Activated CD4-positive, alpha-beta T cell treated with anti-CD3 and anti-CD28 coated beads, Interleukin-2, amount 50 U/mL, for 24 hours (primary cell): ENCODE data around the gene ANKRD17.

Experiments used
- DNase-seq, 2 donors: peaks; one replicate each; pipeline ENCODE4 v3.0.0-alpha.2; 2020; ENCODE audit warnings: low read depth in 1 of 2, low spot score in 1 of 2

The ANKRD17 gene

DNA sequence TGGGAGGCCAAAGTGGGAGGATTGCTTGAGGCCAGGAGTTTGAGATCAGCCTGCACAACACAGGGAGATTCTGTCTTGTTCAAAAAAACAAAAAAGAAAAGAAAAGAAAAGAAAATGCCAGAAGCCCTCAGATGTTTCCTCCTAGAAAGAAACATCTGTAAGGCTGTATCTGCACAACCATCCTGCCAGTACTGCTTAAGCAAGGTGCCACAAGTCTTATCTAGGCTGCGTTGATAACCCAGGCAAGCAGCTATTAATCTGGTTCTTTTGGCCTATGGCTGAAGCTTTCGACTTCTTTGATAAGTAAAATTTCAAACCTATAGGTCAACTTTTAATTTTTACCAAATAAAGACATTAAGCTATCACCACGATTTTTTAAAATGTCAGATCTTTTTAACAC is 192.2 kb downstream of the ANKRD17 start:
- no peak for DNase-seq

DNA sequence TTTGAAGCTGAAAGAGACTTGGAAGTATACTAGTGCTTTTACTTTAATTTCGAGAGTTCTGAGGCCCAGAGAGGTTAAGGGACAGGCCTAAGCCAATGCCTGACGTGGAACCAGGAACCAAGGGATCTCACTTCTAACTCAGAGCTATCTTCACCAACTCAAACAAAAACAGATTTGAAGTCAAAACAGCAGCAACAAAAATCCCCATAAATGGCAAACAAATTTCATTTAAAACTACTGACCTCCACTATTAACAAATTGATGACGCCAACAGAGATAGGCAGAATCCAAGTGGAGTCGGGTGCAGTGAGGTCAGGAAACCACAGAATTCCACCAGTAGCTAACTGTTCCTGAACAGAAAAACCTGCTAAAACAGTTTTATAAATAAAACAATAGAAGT is 194.1 kb downstream of the ANKRD17 start:
- DNase-seq: no peak

DNA sequence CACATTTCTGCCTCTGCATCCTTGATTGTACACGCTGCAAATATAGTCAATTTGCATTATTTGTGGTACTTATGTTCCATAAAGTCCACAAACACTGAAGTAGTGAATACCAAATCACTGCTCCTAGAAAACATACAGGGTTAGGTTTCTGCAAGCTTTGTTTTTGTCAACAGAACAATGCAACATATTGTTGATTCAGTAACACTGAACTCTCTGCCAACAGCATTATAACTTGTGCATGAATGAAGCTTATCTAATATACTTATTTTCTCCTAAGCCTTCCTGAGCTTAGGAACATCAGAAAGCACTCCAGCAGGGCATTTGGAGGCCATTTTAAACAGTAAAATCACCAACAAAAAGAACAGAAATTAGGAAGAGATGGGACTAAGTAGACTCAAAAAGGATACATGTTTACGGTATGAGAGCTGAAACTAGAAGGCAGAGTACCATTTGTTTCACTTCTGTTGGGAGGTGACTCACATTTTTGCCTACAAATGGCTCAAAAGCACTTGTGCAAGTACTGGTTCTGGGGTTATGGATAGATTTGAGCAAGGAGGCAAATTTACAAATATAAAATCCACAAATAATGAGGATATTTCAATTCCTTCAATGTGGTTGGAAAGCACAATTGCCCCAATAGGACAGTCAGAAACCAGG is 203.2 kb downstream of the ANKRD17 start:
- DNase-seq: no peak

DNA sequence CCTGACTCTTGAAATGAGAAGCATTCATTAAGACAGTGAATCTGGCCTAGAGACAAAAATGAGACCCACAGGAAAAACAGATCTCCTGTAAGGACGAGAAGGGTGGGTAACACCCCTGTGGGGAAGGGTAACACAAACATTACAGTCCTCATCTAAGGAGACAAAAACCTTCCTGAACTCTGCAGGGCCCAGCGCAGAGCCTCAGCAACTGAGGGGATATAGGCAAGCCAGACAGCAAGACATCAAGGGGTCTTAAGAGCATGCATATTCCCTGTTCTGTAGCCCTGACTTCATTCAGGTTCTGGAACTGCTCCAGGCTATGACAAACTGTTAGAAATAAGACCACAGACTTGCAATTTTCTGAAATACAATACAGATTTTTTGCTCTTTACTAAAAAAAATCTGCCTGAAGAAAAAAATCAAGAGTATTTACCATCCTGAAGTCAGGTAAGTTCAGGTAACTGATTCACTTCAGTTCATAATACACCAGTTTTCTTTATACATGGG is 204.6 kb downstream of the ANKRD17 start:
- DNase-seq: no peak

DNA sequence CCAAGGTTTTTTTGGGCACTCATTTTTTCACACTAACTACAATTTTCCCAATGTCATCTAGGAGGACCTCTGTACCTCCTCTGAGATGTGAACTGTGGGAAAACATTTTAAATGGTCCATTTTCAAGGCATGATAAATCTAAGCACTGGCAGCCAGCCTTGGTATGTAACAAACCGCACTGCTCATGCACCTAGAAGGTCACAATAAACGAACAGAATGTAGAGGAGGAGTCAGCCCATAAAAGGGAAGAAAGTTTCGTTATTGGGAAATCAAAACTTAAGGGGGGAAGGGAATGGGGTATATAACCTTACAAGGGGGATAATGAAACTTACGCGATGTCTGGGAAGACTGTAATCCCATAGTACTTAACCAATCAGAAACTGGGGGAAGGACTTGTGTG is 205.5 kb downstream of the ANKRD17 start:
- no peak for DNase-seq

DNA sequence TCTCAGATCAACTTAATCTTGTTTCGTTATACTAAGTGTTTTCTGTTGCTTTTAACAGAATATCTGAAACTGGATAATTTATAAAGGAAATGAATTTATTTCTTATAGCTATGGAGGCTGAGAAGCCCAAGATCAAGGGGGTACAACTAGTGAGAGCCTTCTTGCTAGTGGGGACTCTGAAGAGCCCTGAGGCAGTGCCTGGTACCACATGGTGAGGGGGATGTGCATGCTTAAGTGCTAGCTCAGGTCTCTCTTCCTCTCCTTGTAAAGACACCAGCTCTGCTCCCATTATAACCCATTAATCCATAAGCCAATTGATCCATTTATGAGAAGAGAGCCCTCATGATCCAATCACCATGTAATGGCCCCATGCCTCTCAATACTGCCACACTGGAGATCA is 207.0 kb downstream of the ANKRD17 start:
- no peak for DNase-seq

DNA sequence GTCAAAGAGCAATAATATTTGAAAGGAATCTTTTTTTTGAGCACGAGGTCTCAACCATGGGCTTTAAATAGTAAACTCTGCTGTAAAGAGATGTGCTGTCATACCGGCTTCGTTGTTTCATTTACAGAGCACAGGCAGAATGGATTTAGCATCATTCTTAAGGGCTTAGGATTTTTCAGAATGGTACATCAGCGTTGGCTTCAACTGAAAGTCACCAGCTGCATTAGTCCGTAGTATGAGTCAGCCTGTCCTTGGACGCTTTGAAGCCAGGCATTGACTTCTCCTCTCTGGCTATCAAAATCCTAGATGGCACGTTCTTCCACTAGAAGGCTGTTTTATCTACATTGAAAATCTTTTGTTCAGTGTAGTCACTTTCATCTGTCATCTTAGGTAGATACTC is 212.7 kb downstream of the ANKRD17 start:
- DNase-seq: no peak

DNA sequence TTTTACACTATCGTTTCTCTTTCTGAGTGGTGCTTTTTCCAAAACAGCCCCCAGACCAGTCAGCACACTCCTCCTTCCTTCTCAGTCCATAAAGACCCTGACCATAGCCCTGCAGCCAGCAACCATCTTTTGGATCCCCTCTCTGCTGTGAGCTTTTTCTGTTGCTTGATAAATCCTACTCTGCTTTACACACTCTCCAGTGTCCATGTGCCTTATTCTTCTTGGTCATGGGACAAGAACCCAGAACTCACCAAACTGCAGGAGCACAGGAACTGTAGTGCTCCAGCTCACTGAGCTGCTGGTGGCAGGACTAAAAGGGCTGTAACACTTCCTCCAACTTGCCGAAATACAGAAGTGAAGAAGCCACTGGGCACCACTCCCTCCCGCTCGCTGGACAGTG is 221.5 kb downstream of the ANKRD17 start:
- DNase-seq: no peak

DNA sequence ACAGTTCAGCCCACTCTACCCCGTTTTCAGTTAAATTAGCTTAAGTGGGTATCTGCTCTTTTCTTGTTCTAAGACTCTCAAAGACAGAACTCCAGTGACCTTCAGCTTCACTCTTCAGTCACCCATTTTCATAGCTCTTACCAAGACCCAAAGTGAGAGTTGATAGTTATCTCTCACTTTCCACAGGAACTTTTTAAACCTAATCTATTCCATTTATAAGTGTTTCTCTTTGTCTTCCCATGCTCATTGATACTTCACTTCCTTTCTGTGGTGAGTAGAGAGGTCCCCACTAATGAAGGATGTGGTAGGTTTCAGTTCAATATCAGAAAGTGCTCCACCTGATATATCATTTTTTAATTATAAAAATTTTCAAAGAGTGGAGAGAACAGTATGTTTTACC is 222.5 kb downstream of the ANKRD17 start:
- DNase-seq: no peak

DNA sequence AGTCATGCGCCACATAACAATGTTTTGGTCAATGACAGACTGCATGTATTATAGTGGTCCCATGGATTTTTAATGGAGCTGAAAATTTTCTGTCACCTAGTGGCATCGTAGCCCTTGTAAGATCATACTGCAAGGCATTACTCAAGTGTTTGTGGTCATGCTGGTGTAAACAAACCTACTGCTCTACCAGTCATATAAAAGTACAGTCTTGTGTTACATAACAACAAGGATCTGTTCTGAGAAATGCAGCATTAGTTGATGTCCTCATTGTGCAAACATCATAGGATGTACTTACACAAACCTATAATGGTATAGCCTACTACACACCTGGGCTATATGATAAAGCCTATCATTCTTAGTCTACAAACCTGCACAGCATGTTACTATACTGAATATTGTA is 223.7 kb downstream of the ANKRD17 start:
- DNase-seq: no peak

DNA sequence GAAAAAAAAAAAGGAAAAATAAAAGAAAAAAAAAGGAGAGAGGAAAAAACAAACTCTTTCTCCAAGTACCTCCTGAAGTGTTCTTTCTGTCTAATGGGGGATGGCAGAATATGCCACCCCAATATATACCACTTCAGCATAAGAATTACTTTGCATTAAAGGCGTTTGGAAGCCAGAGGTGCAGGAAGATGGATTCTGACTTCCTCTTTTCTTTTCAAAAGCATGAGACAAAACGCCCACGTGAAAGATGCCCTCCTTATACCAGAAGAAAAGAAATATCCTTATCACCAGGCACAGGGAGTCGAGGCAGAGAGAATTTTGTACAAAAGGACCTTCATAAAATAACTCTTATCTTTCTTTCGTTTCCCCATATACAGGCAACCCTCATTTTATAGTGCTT is 230.0 kb downstream of the ANKRD17 start:
- no peak for DNase-seq
